Measurements from ENCODE around the gene OPA3.

The OPA3 gene

DNA sequence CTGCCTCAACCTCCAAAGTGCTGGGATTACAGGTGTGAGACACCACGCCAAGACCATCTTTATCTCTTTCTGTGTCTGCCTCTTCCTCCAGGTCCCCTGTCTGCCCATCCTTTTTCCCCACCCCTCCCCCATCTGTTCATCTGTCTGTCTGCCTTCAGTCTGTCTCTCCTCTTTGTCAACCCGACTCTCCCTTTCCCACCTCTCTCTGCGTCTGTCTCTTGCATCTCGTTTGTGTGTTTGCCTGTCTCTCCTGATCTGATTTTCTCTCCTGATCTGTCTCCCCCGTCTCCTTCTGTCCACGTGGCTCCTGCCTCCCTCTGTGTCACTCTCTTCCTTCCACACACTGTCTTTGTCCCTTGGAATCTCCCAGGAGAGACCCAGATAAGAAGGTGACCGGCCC, 67.4 kb downstream of the OPA3 start:
- Histone ChIP-seq H3K9me3 (ENCODE audit: low read length) (no peaks in the 10 kb centered on the region), H3K4me1 (ENCODE audit: insufficient read depth, low read length, severe bottlenecking) (peaks cover 34% of the 10 kb centered on the region), H2AFZ (ENCODE audit: low read length) (no peak overlapping the region), H3K27me3 (ENCODE audit: insufficient read depth, low read length) (no peaks in the 10 kb centered on the region), H3F3A (ENCODE audit: insufficient read depth, low read length) (no peaks in the 10 kb centered on the region), H3K9me2 (ENCODE audit: low read depth, low read length) (no peaks in the 10 kb centered on the region), H3K79me2 (ENCODE audit: insufficient read depth, low read length) (no peaks in the 10 kb centered on the region), H3K4me3 (ENCODE audit: low read depth, low read length, poor library complexity, severe bottlenecking) (no peak overlapping the region), H3K4me2 (ENCODE audit: low read length) (no peak overlapping the region), H3K36me3 (ENCODE audit: insufficient read depth, low read length) (peaks cover 26% of the 10 kb centered on the region; the same call in 1 of the 2 replicates), H3K9ac (ENCODE audit: low read length) (no peak overlapping the region), H4K20me1 (ENCODE audit: insufficient read depth, low read length) (no peaks in the 10 kb centered on the region), H3K27ac (ENCODE audit: low read depth, low read length, poor library complexity, severe bottlenecking) (no peak overlapping the region)
- no peak for TF ChIP-seq EZH2 (IDR thresholded peaks at IDR 0.05; ENCODE audit: borderline replicate concordance, low read length)
- TF ChIP-seq, protein P1, sequence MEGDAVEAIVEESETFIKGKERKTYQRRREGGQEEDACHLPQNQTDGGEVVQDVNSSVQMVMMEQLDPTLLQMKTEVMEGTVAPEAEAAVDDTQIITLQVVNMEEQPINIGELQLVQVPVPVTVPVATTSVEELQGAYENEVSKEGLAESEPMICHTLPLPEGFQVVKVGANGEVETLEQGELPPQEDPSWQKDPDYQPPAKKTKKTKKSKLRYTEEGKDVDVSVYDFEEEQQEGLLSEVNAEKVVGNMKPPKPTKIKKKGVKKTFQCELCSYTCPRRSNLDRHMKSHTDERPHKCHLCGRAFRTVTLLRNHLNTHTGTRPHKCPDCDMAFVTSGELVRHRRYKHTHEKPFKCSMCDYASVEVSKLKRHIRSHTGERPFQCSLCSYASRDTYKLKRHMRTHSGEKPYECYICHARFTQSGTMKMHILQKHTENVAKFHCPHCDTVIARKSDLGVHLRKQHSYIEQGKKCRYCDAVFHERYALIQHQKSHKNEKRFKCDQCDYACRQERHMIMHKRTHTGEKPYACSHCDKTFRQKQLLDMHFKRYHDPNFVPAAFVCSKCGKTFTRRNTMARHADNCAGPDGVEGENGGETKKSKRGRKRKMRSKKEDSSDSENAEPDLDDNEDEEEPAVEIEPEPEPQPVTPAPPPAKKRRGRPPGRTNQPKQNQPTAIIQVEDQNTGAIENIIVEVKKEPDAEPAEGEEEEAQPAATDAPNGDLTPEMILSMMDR (IDR thresholded peaks at IDR 0.05; ENCODE audit: low read length) = no peak

GRCh38 chr19:45515807-45516401, 68.7 kb downstream of the OPA3 start:
- Histone ChIP-seq H3K27ac (ENCODE audit: low read depth, low read length, poor library complexity, severe bottlenecking) (peak overlapping the region; percentile 88), H3K36me3 (ENCODE audit: insufficient read depth, low read length) (peaks cover 15% of the 10 kb centered on the region; the same call in 1 of the 2 replicates), H4K20me1 (ENCODE audit: insufficient read depth, low read length) (no peaks in the 10 kb centered on the region), H3K4me1 (ENCODE audit: insufficient read depth, low read length, severe bottlenecking) (peaks cover 47% of the 10 kb centered on the region), H3K27me3 (ENCODE audit: insufficient read depth, low read length) (no peaks in the 10 kb centered on the region), H3K9ac (ENCODE audit: low read length) (no peak overlapping the region; the same call in 1 of the 2 replicates), H3K4me3 (ENCODE audit: low read depth, low read length, poor library complexity, severe bottlenecking) (no peak overlapping the region), H3K79me2 (ENCODE audit: insufficient read depth, low read length) (no peaks in the 10 kb centered on the region), H3K9me3 (ENCODE audit: low read length) (no peaks in the 10 kb centered on the region), H3K4me2 (ENCODE audit: low read length) (no peak overlapping the region; the same call in 1 of the 2 replicates), H3F3A (ENCODE audit: insufficient read depth, low read length) (no peaks in the 10 kb centered on the region), H3K9me2 (ENCODE audit: low read depth, low read length) (no peaks in the 10 kb centered on the region), H2AFZ (ENCODE audit: low read length) (no peak overlapping the region)
- TF ChIP-seq, protein P1 (IDR thresholded peaks at IDR 0.05; ENCODE audit: low read length) = no peak
- no peak for TF ChIP-seq EZH2 (IDR thresholded peaks at IDR 0.05; ENCODE audit: borderline replicate concordance, low read length)

DNA sequence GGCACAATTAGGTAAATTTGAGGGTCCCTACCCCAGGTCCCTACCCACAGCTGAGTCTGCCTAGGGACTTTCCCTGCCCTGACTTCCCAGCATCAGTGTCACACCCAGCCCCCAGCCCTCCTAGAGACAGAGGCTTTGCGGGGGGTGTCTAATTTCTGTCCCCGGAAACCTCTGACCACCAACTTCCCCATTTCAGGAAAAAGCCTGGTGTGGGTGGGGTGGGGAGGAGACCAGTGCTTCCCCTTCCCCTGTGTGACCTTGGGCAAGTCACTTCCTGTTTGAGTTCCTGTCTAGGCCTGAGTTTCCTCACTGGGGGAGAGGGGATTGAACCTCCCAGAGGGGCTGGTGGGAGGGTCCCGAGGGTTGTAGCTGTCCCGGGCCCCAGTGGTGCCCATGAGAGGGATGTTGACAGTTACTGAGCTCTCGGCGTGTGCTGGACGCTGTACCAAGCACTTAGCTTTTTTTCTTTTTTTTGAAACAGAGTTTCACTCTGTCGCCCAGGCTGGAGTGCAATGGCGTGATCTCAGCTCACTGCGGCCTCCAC, 69.4 kb downstream of the OPA3 start:
- peak overlapping the region; percentile 25 for H3K4me2 ChIP-seq (ENCODE audit: low read length)

More for the DNA sequence above, 69.4 kb downstream of the OPA3 start:
- TF ChIP-seq, protein P1 (IDR thresholded peaks at IDR 0.05; ENCODE audit: low read length) = no peak
- TF ChIP-seq EZH2 (IDR thresholded peaks at IDR 0.05; ENCODE audit: borderline replicate concordance, low read length) = no peak
- Histone ChIP-seq H3K4me1 (ENCODE audit: insufficient read depth, low read length, severe bottlenecking) (peaks cover 48% of the 10 kb centered on the region), H3K27ac (ENCODE audit: low read depth, low read length, poor library complexity, severe bottlenecking) (peak overlapping the region; percentile 88), H3F3A (ENCODE audit: insufficient read depth, low read length) (no peaks in the 10 kb centered on the region), H3K27me3 (ENCODE audit: insufficient read depth, low read length) (no peaks in the 10 kb centered on the region), H3K36me3 (ENCODE audit: insufficient read depth, low read length) (peaks cover 13% of the 10 kb centered on the region; the same call in 1 of the 2 replicates), H3K9ac (ENCODE audit: low read length) (no peak overlapping the region; the same call in 1 of the 2 replicates), H3K9me3 (ENCODE audit: low read length) (no peaks in the 10 kb centered on the region), H2AFZ (ENCODE audit: low read length) (no peak overlapping the region), H3K4me3 (ENCODE audit: low read depth, low read length, poor library complexity, severe bottlenecking) (no peak overlapping the region), H4K20me1 (ENCODE audit: insufficient read depth, low read length) (no peaks in the 10 kb centered on the region), H3K79me2 (ENCODE audit: insufficient read depth, low read length) (no peaks in the 10 kb centered on the region), H3K9me2 (ENCODE audit: low read depth, low read length) (no peaks in the 10 kb centered on the region)

Measured in OCI-LY1 (cell line).